BJ (cell line): ENCODE results near the gene DACH1. TPM values are rescaled to one million over a fixed set of nuclear protein-coding genes. Genes with fewer than 3 reads are reported as not detected.

Source experiments
- CTCF ChIA-PET: fragments of 350-600 bp; formaldehyde crosslinking; extraction: SDS; loops from one replicate; lab custom pipeline; 2021; ENCODE audit warnings: antibody characterized with exemption, inconsistent platforms; lab: Yijun Ruan, JAX
- POLR2A ChIA-PET: fragments of 300-600 bp; sonication (Branson Sonifier 250); formaldehyde crosslinking; extraction: SDS; loops from one replicate; lab custom pipeline; 2021; ENCODE audit warnings: antibody characterized with exemption; lab: Charles Lee
- DNase-seq: peaks from one replicate; pipeline ENCODE4 v3.0.0-alpha.2; 2011; ENCODE audit warnings: low read depth
- H3K27me3 ChIP-seq: 2 replicates; pipeline ENCODE4 v1.6.0; 2011; ENCODE audit warnings: low read length; ENCODE audit not compliant: control insufficient read depth, insufficient read depth
- H3K36me3 ChIP-seq: 2 replicates; pipeline ENCODE4 v1.5.1; 2011; ENCODE audit warnings: low read length; ENCODE audit not compliant: control insufficient read depth, insufficient read depth
- H3K4me3 ChIP-seq: 2 replicates; pipeline ENCODE4 v1.5.1; 2011; ENCODE audit warnings: low read depth, mild to moderate bottlenecking, control low read depth, low read length
- polyA plus RNA-seq: library from polyadenylated mRNA; depleted of rRNA; stranded (reverse); fragments of >200 nt; gene quantifications from 2 replicates; pipeline ENCODE4 v1.2.3, GENCODE V29; 2011
- TF ChIP-seq, protein P1 (sequence below): IDR thresholded peaks from 2 replicates; pipeline ENCODE4 v1.5.1; 2011; ENCODE audit warnings: low read depth, mild to moderate bottlenecking, control low read depth, inconsistent platforms, low read length, moderate library complexity; ENCODE audit not compliant: insufficient read depth

The DACH1 gene
- polyA plus RNA-seq, 1 experiment: 0.01 TPM

DNA sequence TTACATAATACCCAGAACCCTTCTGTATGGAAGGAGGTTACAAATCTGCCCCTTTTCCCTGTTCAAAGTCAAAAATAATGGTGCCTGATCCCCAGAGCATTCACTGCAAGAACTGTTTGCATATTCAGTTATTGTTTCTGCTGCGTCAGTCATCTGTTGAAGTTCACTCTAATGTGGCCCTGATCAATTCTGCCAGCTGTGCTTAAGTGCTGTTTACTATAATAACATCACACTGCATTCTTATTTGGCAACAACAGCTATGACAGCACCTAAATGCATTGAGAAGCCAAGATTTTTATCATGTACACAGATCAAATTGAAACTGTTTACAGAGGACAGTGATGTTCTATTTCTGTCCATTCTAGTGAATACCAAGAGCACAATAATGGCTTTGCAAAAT, 115.9 kb downstream of the DACH1 start:
- ChIA-PET POLR2A (no interaction called here), CTCF (no interaction called here)
- TF ChIP-seq, protein P1, sequence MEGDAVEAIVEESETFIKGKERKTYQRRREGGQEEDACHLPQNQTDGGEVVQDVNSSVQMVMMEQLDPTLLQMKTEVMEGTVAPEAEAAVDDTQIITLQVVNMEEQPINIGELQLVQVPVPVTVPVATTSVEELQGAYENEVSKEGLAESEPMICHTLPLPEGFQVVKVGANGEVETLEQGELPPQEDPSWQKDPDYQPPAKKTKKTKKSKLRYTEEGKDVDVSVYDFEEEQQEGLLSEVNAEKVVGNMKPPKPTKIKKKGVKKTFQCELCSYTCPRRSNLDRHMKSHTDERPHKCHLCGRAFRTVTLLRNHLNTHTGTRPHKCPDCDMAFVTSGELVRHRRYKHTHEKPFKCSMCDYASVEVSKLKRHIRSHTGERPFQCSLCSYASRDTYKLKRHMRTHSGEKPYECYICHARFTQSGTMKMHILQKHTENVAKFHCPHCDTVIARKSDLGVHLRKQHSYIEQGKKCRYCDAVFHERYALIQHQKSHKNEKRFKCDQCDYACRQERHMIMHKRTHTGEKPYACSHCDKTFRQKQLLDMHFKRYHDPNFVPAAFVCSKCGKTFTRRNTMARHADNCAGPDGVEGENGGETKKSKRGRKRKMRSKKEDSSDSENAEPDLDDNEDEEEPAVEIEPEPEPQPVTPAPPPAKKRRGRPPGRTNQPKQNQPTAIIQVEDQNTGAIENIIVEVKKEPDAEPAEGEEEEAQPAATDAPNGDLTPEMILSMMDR: no peak
- DNase-seq: no peak
- Histone ChIP-seq H3K36me3 (no peaks in the 10 kb centered on the region), H3K4me3 (no peak overlapping the region), H3K27me3 (no peaks in the 10 kb centered on the region)

DNA sequence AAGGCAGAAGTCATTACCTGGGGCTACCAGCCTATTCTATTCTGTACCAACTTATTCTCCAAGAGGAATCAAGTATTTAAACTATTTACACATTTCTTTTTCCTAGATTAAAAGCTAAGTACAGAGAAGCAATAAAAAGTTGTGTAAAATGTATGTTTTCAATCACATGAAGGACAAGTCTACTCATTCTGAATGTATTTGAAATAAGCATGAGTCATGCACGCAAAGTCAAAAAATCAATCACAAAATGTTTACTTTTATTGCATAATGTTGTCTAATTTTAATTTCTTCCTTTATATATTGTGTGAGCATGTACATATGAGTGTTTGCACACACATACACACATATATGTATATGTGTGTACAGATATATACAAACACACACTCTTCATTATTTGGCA, 136.7 kb downstream of the DACH1 start:
- no peaks in the 10 kb centered on the region for H3K36me3 ChIP-seq
- no peaks in the 10 kb centered on the region for H3K27me3 ChIP-seq
- no peak for DNase-seq
- ChIA-PET CTCF (no interaction called here), POLR2A (no interaction called here)
- TF ChIP-seq, protein P1: no peak
- no peak overlapping the region for H3K4me3 ChIP-seq

DNA sequence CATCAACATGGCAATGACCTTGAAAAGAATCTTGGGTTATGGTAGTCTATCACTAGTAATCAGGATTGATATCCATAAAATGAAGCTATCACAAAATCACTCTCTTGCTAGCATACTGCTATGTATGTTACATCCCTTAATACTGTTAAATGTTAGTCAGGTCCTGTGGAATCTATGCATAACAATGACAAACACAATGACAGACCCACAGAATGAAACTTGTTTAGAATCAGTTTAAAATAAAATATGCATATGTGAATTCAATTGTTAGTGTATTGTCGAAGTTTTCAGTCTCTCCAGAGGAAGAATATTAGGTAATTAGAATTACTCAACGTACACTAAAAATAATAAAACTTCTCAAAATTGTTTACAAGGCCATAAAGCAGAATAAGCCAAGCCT, 137.6 kb downstream of the DACH1 start:
- DNase-seq: no peak
- no peak overlapping the region for H3K4me3 ChIP-seq
- H3K36me3 ChIP-seq: no peaks in the 10 kb centered on the region
- CTCF ChIA-PET: no interaction called here
- no peaks in the 10 kb centered on the region for H3K27me3 ChIP-seq
- POLR2A ChIA-PET: no interaction called here
- TF ChIP-seq, protein P1: no peak

DNA sequence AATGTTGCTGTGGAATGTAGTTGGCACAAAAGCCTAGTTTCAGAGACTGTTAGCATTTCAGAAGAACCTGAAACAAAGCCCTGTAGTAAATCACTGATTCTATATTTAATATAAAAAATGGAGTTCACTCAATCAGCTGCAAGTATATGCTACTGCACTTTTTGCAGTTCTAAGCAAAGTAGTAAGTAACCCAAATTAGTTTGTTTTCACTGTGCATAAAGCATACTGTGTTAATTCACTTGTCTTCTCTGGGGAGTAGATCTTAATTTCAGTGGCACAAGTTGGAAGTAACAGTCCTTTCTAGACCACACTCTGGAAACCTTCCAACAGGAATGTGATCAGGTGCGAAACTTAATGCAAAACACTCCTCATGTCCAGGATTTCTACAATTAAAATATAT, 139.3 kb downstream of the DACH1 start:
- ChIA-PET POLR2A (no interaction called here), CTCF (no interaction called here)
- Histone ChIP-seq H3K4me3 (no peak overlapping the region), H3K27me3 (no peaks in the 10 kb centered on the region), H3K36me3 (no peaks in the 10 kb centered on the region)
- TF ChIP-seq, protein P1: no peak
- no peak for DNase-seq

DNA sequence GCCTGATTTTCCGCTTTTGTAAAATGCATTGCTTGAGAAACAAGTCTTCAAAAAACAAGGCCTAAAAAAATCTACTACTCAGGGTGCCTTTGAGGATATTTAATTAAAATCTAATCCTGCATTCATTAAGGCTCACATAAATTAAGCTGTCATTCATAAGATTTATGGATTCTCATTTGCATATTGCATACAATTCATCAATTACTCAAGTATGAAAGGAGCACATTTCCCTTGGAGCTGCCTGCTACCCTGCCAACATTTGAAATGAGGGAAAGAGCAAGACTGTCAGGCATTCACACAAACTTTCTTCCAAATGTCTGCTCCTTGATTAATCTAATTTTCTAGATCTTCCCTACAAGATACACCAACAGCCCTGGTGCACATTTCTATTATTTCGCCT, 140.0 kb downstream of the DACH1 start:
- TF ChIP-seq, protein P1: no peak
- ChIA-PET POLR2A (no interaction called here), CTCF (no interaction called here)
- no peak for DNase-seq
- H3K4me3 ChIP-seq: no peak overlapping the region
- H3K27me3 ChIP-seq: no peaks in the 10 kb centered on the region
- H3K36me3 ChIP-seq: no peaks in the 10 kb centered on the region
